ENCODE results near the gene TNFSF12. TPM values are rescaled to one million over a fixed set of nuclear protein-coding genes. Genes with fewer than 3 reads are reported as not detected.

Gene TNFSF12
- total and polyA plus RNA-seq, 9 of the 15 experiments (the other 6 are each of a cell fraction or from before 2014, with no cell fraction given), result 0.03 to 0.95 (median 0.19) TPM; not detected in 3

DNA sequence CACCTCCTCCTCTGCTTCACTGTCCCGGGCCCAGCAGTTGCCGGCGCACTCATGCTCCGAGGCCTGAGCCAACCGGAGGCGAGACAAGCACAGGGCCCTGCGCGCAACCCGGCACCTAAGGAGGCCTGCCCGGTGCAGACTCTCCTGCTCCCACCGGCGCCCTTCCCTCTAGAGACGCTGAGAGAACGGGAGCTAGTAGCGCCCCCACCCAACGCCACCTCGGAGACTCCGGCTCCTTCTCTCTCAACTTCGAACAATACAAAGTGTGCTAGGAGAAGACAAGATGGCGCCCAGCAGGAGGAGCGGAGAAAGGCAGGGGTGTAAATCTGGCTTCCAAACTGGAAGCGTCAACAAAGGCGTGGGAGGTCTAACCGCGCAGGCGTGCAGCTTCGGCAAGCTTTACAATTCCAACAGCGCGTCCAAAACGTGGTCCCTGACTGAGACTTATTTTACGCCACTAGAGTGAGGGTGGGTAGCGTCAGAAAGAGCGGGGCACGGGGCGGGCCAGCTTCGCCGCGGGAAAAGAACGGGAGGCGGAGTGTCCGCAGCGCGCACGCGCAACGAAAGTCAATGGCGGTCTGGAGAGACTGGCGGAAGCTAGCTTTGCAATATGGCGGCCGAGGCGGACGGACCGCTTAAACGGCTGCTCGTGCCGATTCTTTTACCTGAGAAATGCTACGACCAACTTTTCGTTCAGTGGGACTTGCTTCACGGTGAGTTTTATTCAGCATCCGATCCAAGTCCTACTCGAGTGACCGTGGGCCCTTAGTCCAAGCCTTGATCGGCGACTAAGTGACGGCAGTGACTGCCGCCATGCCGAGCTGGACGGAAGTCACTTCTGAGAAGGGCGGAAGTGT is 34.6 kb downstream of the TNFSF12 start, which contains the start of gene MPDU1 (continued):
- TF ChIP-seq, protein P1, sequence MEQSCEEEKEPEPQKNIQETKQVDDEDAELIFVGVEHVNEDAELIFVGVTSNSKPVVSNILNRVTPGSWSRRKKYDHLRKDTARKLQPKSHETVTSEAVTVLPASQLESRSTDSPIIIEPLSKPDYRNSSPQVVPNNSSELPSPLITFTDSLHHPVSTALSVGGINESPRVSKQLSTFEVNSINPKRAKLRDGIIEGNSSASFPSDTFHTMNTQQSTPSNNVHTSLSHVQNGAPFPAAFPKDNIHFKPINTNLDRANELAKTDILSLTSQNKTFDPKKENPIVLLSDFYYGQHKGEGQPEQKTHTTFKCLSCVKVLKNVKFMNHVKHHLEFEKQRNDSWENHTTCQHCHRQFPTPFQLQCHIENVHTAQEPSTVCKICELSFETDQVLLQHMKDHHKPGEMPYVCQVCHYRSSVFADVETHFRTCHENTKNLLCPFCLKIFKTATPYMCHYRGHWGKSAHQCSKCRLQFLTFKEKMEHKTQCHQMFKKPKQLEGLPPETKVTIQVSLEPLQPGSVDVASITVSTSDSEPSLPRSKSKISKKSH (CRISPR knock-in tag; IDR thresholded peaks at IDR 0.05), result no peak
- TF ChIP-seq ZEB2 (IDR thresholded peaks at IDR 0.05) (no peak), NRF1 (conservative IDR thresholded peaks at IDR 0.05 in 1 of 2, IDR thresholded peaks at IDR 0.05 in 1 of 2) (peak; percentile 97 to 98), TCFL5 (CRISPR knock-in tag; conservative IDR thresholded peaks at IDR 0.05) (no peak), ZBTB17 (CRISPR knock-in tag; IDR thresholded peaks at IDR 0.05) (no peak; the same call in 1 of the 2 replicates), ERF (CRISPR knock-in tag; IDR thresholded peaks at IDR 0.05) (0 out of 2 replicates have a peak, but pooled peaks have one; percentile 54), CREB1 (IDR thresholded peaks at IDR 0.05) (no peak), CREB1 (CRISPR knock-in tag; IDR thresholded peaks at IDR 0.05) (peak; percentile 47), HDGF (IDR thresholded peaks at IDR 0.05) (0 out of 2 replicates have a peak, but pooled peaks have one; percentile 33), ZNF766 (CRISPR knock-in tag; conservative IDR thresholded peaks at IDR 0.05) (peak; percentile 85), ETS1 (conservative IDR thresholded peaks at IDR 0.05; ENCODE audit: control insufficient read depth, low read depth, low read length) (no peak; the same call in 1 of the 2 replicates), TAF7 (tag; IDR thresholded peaks at IDR 0.05) (peak; percentile 99), E2F1 (CRISPR knock-in tag; IDR thresholded peaks at IDR 0.05) (peak; percentile 86), ARID1B (IDR thresholded peaks at IDR 0.05) (0 out of 2 replicates have a peak, but pooled peaks have one; percentile 16), ZNF778 (CRISPR knock-in tag; IDR thresholded peaks at IDR 0.05) (no peak), POLR3A (IDR thresholded peaks at IDR 0.05; ENCODE audit: borderline replicate concordance, extremely low read depth, insufficient read depth, insufficient read length) (no peak), BHLHE40 (IDR thresholded peaks at IDR 0.05; ENCODE audit: low read length) (peak; percentile 72), CGGBP1 (CRISPR knock-in tag; IDR thresholded peaks at IDR 0.05) (no peak), NCOA1 (IDR thresholded peaks at IDR 0.05; ENCODE audit: low read depth) (peak; percentile 89), TCF3 (CRISPR knock-in tag; IDR thresholded peaks at IDR 0.05) (no peak), MAX (CRISPR knock-in tag; IDR thresholded peaks at IDR 0.05) (peak; percentile 99), SRSF7 (optimal IDR thresholded peaks at IDR 0.05; ENCODE audit: low read depth, low read length) (no peak)
- TF ChIP-seq, protein P2, sequence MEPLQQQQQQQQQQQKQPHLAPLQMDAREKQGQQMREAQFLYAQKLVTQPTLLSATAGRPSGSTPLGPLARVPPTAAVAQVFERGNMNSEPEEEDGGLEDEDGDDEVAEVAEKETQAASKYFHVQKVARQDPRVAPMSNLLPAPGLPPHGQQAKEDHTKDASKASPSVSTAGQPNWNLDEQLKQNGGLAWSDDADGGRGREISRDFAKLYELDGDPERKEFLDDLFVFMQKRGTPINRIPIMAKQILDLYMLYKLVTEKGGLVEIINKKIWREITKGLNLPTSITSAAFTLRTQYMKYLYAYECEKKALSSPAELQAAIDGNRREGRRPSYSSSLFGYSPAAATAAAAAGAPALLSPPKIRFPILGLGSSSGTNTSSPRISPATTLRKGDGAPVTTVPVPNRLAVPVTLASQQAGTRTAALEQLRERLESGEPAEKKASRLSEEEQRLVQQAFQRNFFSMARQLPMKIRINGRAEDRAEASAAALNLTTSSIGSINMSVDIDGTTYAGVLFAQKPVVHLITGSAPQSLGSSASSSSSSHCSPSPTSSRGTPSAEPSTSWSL (CRISPR knock-in tag; IDR thresholded peaks at IDR 0.05; ENCODE audit: borderline replicate concordance), result no peak
